SK-N-SH treated with all-trans-retinoic acid at 6 μM for 48 hours (cell line): ENCODE measurements around the gene SPOCK1.

Source experiments
- ARNTL ChIP-seq: fragments of 450-650 bp; formaldehyde crosslinking; IDR thresholded peaks from 2 replicates; pipeline ENCODE4 v1.5.0; 2020; ENCODE audit warnings: low read depth, mild to moderate bottlenecking, moderate library complexity, borderline replicate concordance
- GLIS3 ChIP-seq: fragments of 250-450 bp; sonication (Bioruptor Pico); IDR thresholded peaks from 2 replicates; pipeline ENCODE4 v1.5.0; 2020; ENCODE audit warnings: mild to moderate bottlenecking, moderate library complexity
- TF ChIP-seq, protein P1 (sequence below): fragments of 250-450 bp; sonication (Bioruptor Pico); IDR thresholded peaks from 2 replicates; pipeline ENCODE4 v1.5.0; 2020; ENCODE audit warnings: mild to moderate bottlenecking, moderate library complexity
- TF ChIP-seq, protein P2 (sequence below): fragments of 250-450 bp; sonication (Bioruptor Pico); IDR thresholded peaks from 2 replicates; pipeline ENCODE4 v1.8.0; 2021; ENCODE audit warnings: low read depth, mild to moderate bottlenecking, moderate library complexity, borderline replicate concordance
- TF ChIP-seq, protein P3 (sequence below): fragments of 250-450 bp; sonication (Bioruptor Pico); IDR thresholded peaks from 2 replicates; pipeline ENCODE4 v1.8.0; 2020; ENCODE audit warnings: mild to moderate bottlenecking, moderate library complexity, borderline replicate concordance

DNA sequence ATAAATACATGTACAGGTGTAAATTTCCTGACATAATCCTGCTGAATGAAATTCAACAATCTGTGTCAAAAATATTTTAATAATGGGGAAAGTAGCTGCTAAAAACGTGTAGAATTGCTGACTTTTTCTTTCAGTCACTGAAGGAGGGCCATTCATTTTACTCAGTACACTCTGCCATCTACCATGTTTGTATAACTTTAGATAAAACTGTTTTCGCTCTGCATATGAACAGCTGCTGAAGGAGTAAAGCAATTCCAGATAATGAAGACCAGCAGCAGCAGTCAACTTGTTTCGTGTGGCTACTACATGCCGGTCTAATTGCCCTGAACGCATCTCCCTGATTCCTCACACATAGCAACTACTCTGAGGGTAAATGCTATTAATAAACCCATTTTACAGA lies 380.5 kb downstream of the SPOCK1 start:
- TF ChIP-seq ARNTL (no peak), GLIS3 (CRISPR knock-in tag) (no peak)
- TF ChIP-seq, protein P1, sequence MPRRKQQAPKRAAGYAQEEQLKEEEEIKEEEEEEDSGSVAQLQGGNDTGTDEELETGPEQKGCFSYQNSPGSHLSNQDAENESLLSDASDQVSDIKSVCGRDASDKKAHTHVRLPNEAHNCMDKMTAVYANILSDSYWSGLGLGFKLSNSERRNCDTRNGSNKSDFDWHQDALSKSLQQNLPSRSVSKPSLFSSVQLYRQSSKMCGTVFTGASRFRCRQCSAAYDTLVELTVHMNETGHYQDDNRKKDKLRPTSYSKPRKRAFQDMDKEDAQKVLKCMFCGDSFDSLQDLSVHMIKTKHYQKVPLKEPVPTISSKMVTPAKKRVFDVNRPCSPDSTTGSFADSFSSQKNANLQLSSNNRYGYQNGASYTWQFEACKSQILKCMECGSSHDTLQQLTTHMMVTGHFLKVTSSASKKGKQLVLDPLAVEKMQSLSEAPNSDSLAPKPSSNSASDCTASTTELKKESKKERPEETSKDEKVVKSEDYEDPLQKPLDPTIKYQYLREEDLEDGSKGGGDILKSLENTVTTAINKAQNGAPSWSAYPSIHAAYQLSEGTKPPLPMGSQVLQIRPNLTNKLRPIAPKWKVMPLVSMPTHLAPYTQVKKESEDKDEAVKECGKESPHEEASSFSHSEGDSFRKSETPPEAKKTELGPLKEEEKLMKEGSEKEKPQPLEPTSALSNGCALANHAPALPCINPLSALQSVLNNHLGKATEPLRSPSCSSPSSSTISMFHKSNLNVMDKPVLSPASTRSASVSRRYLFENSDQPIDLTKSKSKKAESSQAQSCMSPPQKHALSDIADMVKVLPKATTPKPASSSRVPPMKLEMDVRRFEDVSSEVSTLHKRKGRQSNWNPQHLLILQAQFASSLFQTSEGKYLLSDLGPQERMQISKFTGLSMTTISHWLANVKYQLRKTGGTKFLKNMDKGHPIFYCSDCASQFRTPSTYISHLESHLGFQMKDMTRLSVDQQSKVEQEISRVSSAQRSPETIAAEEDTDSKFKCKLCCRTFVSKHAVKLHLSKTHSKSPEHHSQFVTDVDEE (CRISPR knock-in tag): no peak
- TF ChIP-seq, protein P2, sequence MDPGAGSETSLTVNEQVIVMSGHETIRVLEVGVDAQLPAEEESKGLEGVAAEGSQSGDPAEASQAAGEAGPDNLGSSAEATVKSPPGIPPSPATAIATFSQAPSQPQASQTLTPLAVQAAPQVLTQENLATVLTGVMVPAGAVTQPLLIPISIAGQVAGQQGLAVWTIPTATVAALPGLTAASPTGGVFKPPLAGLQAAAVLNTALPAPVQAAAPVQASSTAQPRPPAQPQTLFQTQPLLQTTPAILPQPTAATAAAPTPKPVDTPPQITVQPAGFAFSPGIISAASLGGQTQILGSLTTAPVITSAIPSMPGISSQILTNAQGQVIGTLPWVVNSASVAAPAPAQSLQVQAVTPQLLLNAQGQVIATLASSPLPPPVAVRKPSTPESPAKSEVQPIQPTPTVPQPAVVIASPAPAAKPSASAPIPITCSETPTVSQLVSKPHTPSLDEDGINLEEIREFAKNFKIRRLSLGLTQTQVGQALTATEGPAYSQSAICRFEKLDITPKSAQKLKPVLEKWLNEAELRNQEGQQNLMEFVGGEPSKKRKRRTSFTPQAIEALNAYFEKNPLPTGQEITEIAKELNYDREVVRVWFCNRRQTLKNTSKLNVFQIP: no peak
- TF ChIP-seq, protein P3, sequence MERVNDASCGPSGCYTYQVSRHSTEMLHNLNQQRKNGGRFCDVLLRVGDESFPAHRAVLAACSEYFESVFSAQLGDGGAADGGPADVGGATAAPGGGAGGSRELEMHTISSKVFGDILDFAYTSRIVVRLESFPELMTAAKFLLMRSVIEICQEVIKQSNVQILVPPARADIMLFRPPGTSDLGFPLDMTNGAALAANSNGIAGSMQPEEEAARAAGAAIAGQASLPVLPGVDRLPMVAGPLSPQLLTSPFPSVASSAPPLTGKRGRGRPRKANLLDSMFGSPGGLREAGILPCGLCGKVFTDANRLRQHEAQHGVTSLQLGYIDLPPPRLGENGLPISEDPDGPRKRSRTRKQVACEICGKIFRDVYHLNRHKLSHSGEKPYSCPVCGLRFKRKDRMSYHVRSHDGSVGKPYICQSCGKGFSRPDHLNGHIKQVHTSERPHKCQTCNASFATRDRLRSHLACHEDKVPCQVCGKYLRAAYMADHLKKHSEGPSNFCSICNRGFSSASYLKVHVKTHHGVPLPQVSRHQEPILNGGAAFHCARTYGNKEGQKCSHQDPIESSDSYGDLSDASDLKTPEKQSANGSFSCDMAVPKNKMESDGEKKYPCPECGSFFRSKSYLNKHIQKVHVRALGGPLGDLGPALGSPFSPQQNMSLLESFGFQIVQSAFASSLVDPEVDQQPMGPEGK (CRISPR knock-in tag): no peak
